GM12878 (cell line): ENCODE results near the gene SIRT2. TPM values are rescaled to one million over a fixed set of nuclear protein-coding genes. Genes with fewer than 3 reads are reported as not detected.

Experiments used
- ATAC-seq: fragments of 200-7000 bp; cut with Tn5 transposase; 3 replicates; pipeline ENCODE4 v1.9.1; 2020; ENCODE audit warnings: mild to moderate bottlenecking, moderate library complexity
- Bru-seq: library from RNA; stranded (reverse); fragments of 400-500 nt; gene quantifications from one replicate; lab custom pipeline; 2021; lab: Mats Ljungman, UMichigan
- BruChase-seq, 2 experiments: library from RNA; stranded (reverse); fragments of 400-500 nt; gene quantifications; one replicate each; lab custom pipeline; 2021; lab: Mats Ljungman, UMichigan
- BruUV-seq: library from RNA; stranded (reverse); fragments of 400-500 nt; replicated peaks from 2 replicates; lab custom pipeline; 2021; lab: Mats Ljungman, UMichigan
- CTCF ChIA-PET: fragments of 300-600 bp; sonication (Branson Sonifier 250); formaldehyde crosslinking; extraction: SDS; loops from one replicate; lab custom pipeline; 2021; ENCODE audit warnings: inconsistent platforms; lab: Yijun Ruan, JAX
- POLR2A ChIA-PET: fragments of 350-600 bp; formaldehyde crosslinking; extraction: SDS; loops from one replicate; lab custom pipeline; 2021; ENCODE audit warnings: inconsistent platforms; lab: Charles Lee
- RAD21 ChIA-PET: fragments of 300-600 bp; sonication (Branson Sonifier 250); formaldehyde crosslinking; loops from one replicate; lab custom pipeline; 2023; ENCODE audit warnings: antibody characterized with exemption; ENCODE audit not compliant: unreplicated experiment; lab: Charles Lee
- SMC1A ChIA-PET: fragments of 300-600 bp; sonication (Branson Sonifier 250); formaldehyde crosslinking; loops from one replicate; lab custom pipeline; 2023; ENCODE audit not compliant: unreplicated experiment, uncharacterized antibody; lab: Charles Lee
- DNase-seq: peaks from one replicate; pipeline ENCODE4 v3.0.0-alpha.2; 2011; ENCODE audit warnings: low read depth, low spot score
- FAIRE-seq: peaks from 3 replicates; lab custom pipeline; 2011; peaks lifted over from hg19 to GRCh38; lab: Jason Lieb, UNC
- H2AFZ ChIP-seq: 2 replicates; pipeline ENCODE4 v1.6.0; 2011; ENCODE audit warnings: low read depth, low read length, control low read depth; ENCODE audit not compliant: control insufficient read depth
- H3K27ac ChIP-seq: 2 replicates; pipeline ENCODE4 v1.5.1; 2011; ENCODE audit warnings: control low read depth; ENCODE audit not compliant: control insufficient read depth, insufficient read depth
- H3K27me3 ChIP-seq, 2 experiments: replicated peaks in 1 of 2; 2 replicates each; pipeline versions ENCODE4 v1.6.0 to v1.6.1; 2011; ENCODE audit warnings: low read length in 1 of 2; ENCODE audit not compliant: control insufficient read depth in 2 of 2, insufficient read depth in 2 of 2
- H3K36me3 ChIP-seq, 2 experiments: 2 replicates each; pipeline ENCODE4 v1.5.1; 2011; ENCODE audit warnings: low read length in 1 of 2; ENCODE audit not compliant: control insufficient read depth in 2 of 2, insufficient read depth in 2 of 2
- H3K4me1 ChIP-seq: 2 replicates; pipeline ENCODE4 v1.6.1; 2011; ENCODE audit warnings: mild to moderate bottlenecking, low read length, moderate library complexity, mixed read lengths; ENCODE audit not compliant: control insufficient read depth, insufficient read depth
- H3K4me2 ChIP-seq: 2 replicates; pipeline ENCODE4 v1.6.0; 2011; ENCODE audit warnings: control low read depth; ENCODE audit not compliant: control insufficient read depth, insufficient read depth
- H3K4me3 ChIP-seq: fragments of 200-600 bp; sonication (generic); 2 replicates; pipeline ENCODE4 v1.5.1; 2016
- H3K79me2 ChIP-seq: 2 replicates; pipeline ENCODE4 v1.6.0; 2011; ENCODE audit warnings: low read length; ENCODE audit not compliant: control insufficient read depth, insufficient read depth
- H3K9ac ChIP-seq: 2 replicates; pipeline ENCODE4 v1.8.0; 2011; ENCODE audit warnings: low read length, control low read depth, mixed read lengths; ENCODE audit not compliant: control insufficient read depth, insufficient read depth
- H3K9me3 ChIP-seq: replicated peaks from 3 replicates; pipeline ENCODE4 v1.5.1; 2011; ENCODE audit warnings: mild to moderate bottlenecking, low read length; ENCODE audit not compliant: control insufficient read depth, insufficient read depth
- H4K20me1 ChIP-seq: 2 replicates; pipeline ENCODE4 v1.6.0; 2011; ENCODE audit not compliant: control insufficient read depth, insufficient read depth
- BHLHE40 ChIP-seq, 2 experiments: fragments of 450-650 bp in 1 of 2; IDR thresholded peaks; 2 replicates each; pipeline ENCODE4 v1.6.1; 2011 to 2017; ENCODE audit warnings: low read depth in 2 of 2, borderline replicate concordance in 1 of 2, improper control_type of control experiment in 1 of 2, low read length in 1 of 2, mild to moderate bottlenecking in 1 of 2
- CHD2 ChIP-seq: IDR thresholded peaks from 2 replicates; pipeline ENCODE4 v1.6.1; 2011; ENCODE audit warnings: low read depth, low read length, improper control_type of control experiment, borderline replicate concordance
- E2F4 ChIP-seq: IDR thresholded peaks from 2 replicates; pipeline ENCODE4 v1.6.1; 2012; ENCODE audit warnings: low read depth, low read length, improper control_type of control experiment
- ESRRA ChIP-seq: IDR thresholded peaks from 2 replicates; pipeline ENCODE4 v1.6.1; 2012; ENCODE audit warnings: mild to moderate bottlenecking, low read length, improper control_type of control experiment
- MEF2A ChIP-seq: IDR thresholded peaks from 2 replicates; pipeline ENCODE4 v1.6.1; 2011; ENCODE audit warnings: low read depth, mild to moderate bottlenecking, low read length, moderate library complexity; ENCODE audit not compliant: insufficient read depth
- MTA3 ChIP-seq: IDR thresholded peaks from 2 replicates; pipeline ENCODE4 v1.6.1; 2012; ENCODE audit warnings: low read length, inconsistent platforms, borderline replicate concordance
- PML ChIP-seq: IDR thresholded peaks from 2 replicates; pipeline ENCODE4 v1.6.1; 2012; ENCODE audit warnings: low read length, inconsistent platforms
- POLR2AphosphoS2 ChIP-seq: IDR thresholded peaks from 2 replicates; pipeline ENCODE4 v1.6.1; 2011; ENCODE audit warnings: low read depth, mild to moderate bottlenecking, low read length, improper control_type of control experiment, moderate library complexity
- RBBP5 ChIP-seq: fragments of 200-600 bp; sonication (generic); conservative IDR thresholded peaks from 2 replicates; pipeline ENCODE4 v1.6.1; 2016
- RELB ChIP-seq: fragments of 450-650 bp; IDR thresholded peaks from 2 replicates; pipeline ENCODE4 v1.6.1; 2017; ENCODE audit warnings: low read depth, mild to moderate bottlenecking, moderate library complexity
- SMAD1 ChIP-seq: fragments of 450-650 bp; IDR thresholded peaks from 2 replicates; pipeline ENCODE4 v1.6.1; 2018; ENCODE audit warnings: mild to moderate bottlenecking, low read depth; ENCODE audit not compliant: partially characterized antibody
- ZNF24 ChIP-seq: fragments of 450-650 bp; IDR thresholded peaks from 2 replicates; pipeline ENCODE4 v1.6.1; 2017; ENCODE audit warnings: antibody characterized with exemption, mild to moderate bottlenecking
- ZNF622 ChIP-seq: fragments of 450-650 bp; IDR thresholded peaks from 2 replicates; pipeline ENCODE4 v1.6.1; 2017; ENCODE audit warnings: mild to moderate bottlenecking, inconsistent platforms
- WGBS: methylation state at CpG from one replicate; pipeline ENCODE4 v1.1.6; 2016; ENCODE audit warnings: low lambda C conversion rate; ENCODE audit not compliant: insufficient replicate concordance, insufficient coverage; ENCODE audit errors: missing lambda C conversion rate; 5-methylcytosine and 5-hydroxymethylcytosine counted together
- in situ Hi-C: fragments of 300-500 bp; cut with MboI; formaldehyde crosslinking; loops from 9 replicates; pipeline ENCODE4 v1.14.3; 2018; ENCODE audit warnings: mixed read lengths
- intact Hi-C: fragments of 100-400 bp; cut with micrococcal nuclease; formaldehyde crosslinking; loops from one replicate; pipeline ENCODE4 v1.14.2; 2022; ENCODE audit not compliant: unreplicated experiment
- long read RNA-seq, 2 experiments: library from polyadenylated mRNA; unstranded; transcript quantifications; one replicate each; pipeline ENCODE4 v2.0.0, GENCODE V29; 2019 to 2020
- polyA minus RNA-seq, 3 experiments: library from RNA; depleted of rRNA, polyadenylated mRNA; stranded (reverse); fragments of >200 nt; gene quantifications; 2 replicates each; pipeline ENCODE4 v1.2.3, GENCODE V29; 2011
- polyA plus RNA-seq, 11 experiments: library from polyadenylated mRNA; depleted of rRNA in 4 of 11; unstranded in 6 of 11; stranded (reverse) in 5 of 11; fragments of >200 nt; fragmentation: Nextera tagmentation in 4 of 11; fragmentation: Illumina TruSeq in 1 of 11; extraction: Ambion mirVana in 4 of 11; extraction: Trizol in 1 of 11; gene quantifications; 1 replicate in 1 of 11; 2 replicates in 10 of 11; pipeline versions ENCODE4 v1.2.1 to v1.2.3, GENCODE V29; 2011 to 2016; ENCODE audit warnings: inconsistent platforms in 2 of 11, missing spikeins in 2 of 11, low read depth in 1 of 11
- total RNA-seq, 4 experiments: library from RNA; depleted of rRNA in 3 of 4; stranded (reverse); fragments of >200 nt in 3 of 4; fragmentation: Illumina TruSeq in 1 of 4; extraction: Trizol in 1 of 4; gene quantifications; 2 replicates each; pipeline versions ENCODE4 v1.2.1 to v1.2.3, GENCODE V29; 2013 to 2021

The SIRT2 gene
- 29.3 and 37.0 TPM in 2 replicates for total RNA-seq (2013; cell fraction: nucleolus; rRNA removed)
- total RNA-seq (2014; rRNA removed), result 27.6 and 29.5 TPM in 2 replicates
- 14.6 and 15.9 TPM in 2 replicates for total RNA-seq (2014; rRNA removed; fragmentation: Illumina TruSeq; extraction: Trizol)
- total RNA-seq (2021), result 22.4 and 22.9 TPM in 2 replicates
- polyA plus RNA-seq (2011; ENCODE audit: low read depth), result 12.6 TPM
- polyA plus RNA-seq (2011; rRNA removed), result 16.5 and 38.7 TPM in 2 replicates
- 38.0 and 39.8 TPM in 2 replicates for polyA plus RNA-seq (2011; cell fraction: cytosol; rRNA removed)
- 63.6 and 64.7 TPM in 2 replicates for polyA plus RNA-seq (2011; cell fraction: nucleus; rRNA removed)
- 24.6 and 26.6 TPM in 2 replicates for polyA plus RNA-seq (2012)
- 16.3 and 25.4 TPM in 2 replicates for polyA plus RNA-seq (2014; fragmentation: Illumina TruSeq; extraction: Trizol)
- polyA plus RNA-seq (2014; fragmentation: Nextera tagmentation; extraction: Ambion mirVana), result 1 to 10 TPM; 1.4 to 5.1 TPM
- 21.4 and 25.5 TPM in 2 replicates for polyA plus RNA-seq (2014; rRNA removed)
- 10 to 100 TPM; 25.6 to 27.5 TPM for polyA plus RNA-seq (2016; fragmentation: Nextera tagmentation; extraction: Ambion mirVana)
- 19.3 and 27.0 TPM in 2 replicates for polyA minus RNA-seq (2011; rRNA and poly(A)+ RNA removed)
- polyA minus RNA-seq (2011; cell fraction: cytosol; rRNA and poly(A)+ RNA removed), result 7.1 and 10.3 TPM in 2 replicates
- 14.6 and 19.6 TPM in 2 replicates for polyA minus RNA-seq (2011; cell fraction: nucleus; rRNA and poly(A)+ RNA removed)
- Bru-seq, nascent RNA, result percentile 62 among the genes with signal in this experiment
- BruChase-seq, experiment 1, labeled RNA remaining after a 6-hour chase, result percentile 82 among the genes with signal in this experiment
- BruChase-seq, experiment 2, labeled RNA remaining after a 2-hour chase, result percentile 78 among the genes with signal in this experiment
- long read RNA-seq, experiment 1, transcript SIRT2-204 (15 exons, 2,062 nt), result major isoform, 28 of 47 reads
- long read RNA-seq, experiment 1, transcript SIRT2-201 (16 exons, 2,070 nt), result minor isoform, 13 of 47 reads
- long read RNA-seq, experiment 1, partial matches to known transcripts, result 1 of 47 reads
- long read RNA-seq, experiment 1, other reads (novel, unspliced or antisense), result 5 of 47 reads
- long read RNA-seq, experiment 2, partial matches to known transcripts, result 0 of 4 reads
- long read RNA-seq, experiment 2, other reads (novel, unspliced or antisense), result 4 of 4 reads

GRCh38 chr19:38899447-38900201, at the start of gene SIRT2, which contains the start of gene NFKBIB:
SIRT2 (minus strand) TSS chr19:38899618; CDS start chr19:38899521, 97 bp downstream.
NFKBIB (plus strand) TSS chr19:38899969; CDS start chr19:38900033, 64 bp downstream.
- Histone ChIP-seq H2AFZ (peak within 1 kb of the TSS; percentile 93), H3K27me3 (no peaks in the 10 kb centered on the region), H3K36me3 (peaks cover 1 to 3% of the 10 kb centered on the region in 2 experiments; a peak in 2 of 4 replicates), H3K9ac (peak within 1 kb of the TSS; percentile 78), H3K4me1 (peaks cover 5% of the 10 kb centered on the region), H3K9me3 (no peaks in the 10 kb centered on the region; the same call in 2 of the 3 replicates), H3K27ac (peak within 1 kb of the TSS; percentile 75), H3K4me2 (peak within 1 kb of the TSS; percentile 98), H3K4me3 (peak within 1 kb of the TSS; percentile 90), H3K79me2 (peaks cover 22% of the 10 kb centered on the region), H4K20me1 (no peaks in the 10 kb centered on the region)
- peak; percentile 99 for DNase-seq
- RAD21 ChIA-PET, result interaction anchor here (0.6 to 2.4 kb wide), 9 partner anchors 22 to 496 kb away, joined by 3 to 20 read pairs (median 4); partner anchors contain the start of genes ECH1, FAM98C, MRPS12 and RINL
- peak; percentile 96 for ATAC-seq
- no TSS peak for BruUV-seq
- SMC1A ChIA-PET, result interaction anchor here (0.6 to 1.9 kb wide), 6 partner anchors 23 to 998 kb away, joined by 3 to 18 read pairs (median 5); partner anchors contain the start of genes ECH1, MRPS12 and SARS2
- in situ Hi-C loops, result no loop called here
- CTCF ChIA-PET, result interaction anchor here (0.7 to 3.7 kb wide), 10 partner anchors 12 to 633 kb away, joined by 3 to 50 read pairs (median 4); partner anchors contain the start of genes ECH1, EID2B, FAM98C and MRPS12
- POLR2A ChIA-PET, result interaction anchor here (0.6 to 2.0 kb wide), 11 partner anchors 21 to 525 kb away, joined by 3 to 10 read pairs (median 5); partner anchors contain the start of genes ECH1, EIF3K, HNRNPL and MAP4K1
- WGBS, result under 1% methylated on average over 61 of the region's 64 CpGs
- intact Hi-C loops, result loop anchor here (1.0 to 2.0 kb wide), 2 partner anchors 21 to 49 kb away; partner anchors contain the start of gene RINL
- FAIRE-seq, result peak; percentile 98
- TF ChIP-seq CHD2 (peak; percentile 91), MEF2A (no peak), SMAD1 (no peak), PML (no peak; the same call in 1 of the 2 replicates), E2F4 (peak; percentile 46; the same call in 1 of the 2 replicates), RELB (peak; percentile 90), MTA3 (no peak), RBBP5 (no peak), ESRRA (peak; percentile 40; the same call in 1 of the 2 replicates), ZNF24 (no peak), ZNF622 (no peak), POLR2AphosphoS2 (0 out of 2 replicates have a peak, but pooled peaks have one; percentile 37), BHLHE40 (IDR thresholded peaks at IDR 0.05; ENCODE audit: borderline replicate concordance in 1 of 2, low read depth in 2 of 2, low read length in 1 of 2) (peak; percentile 77 to 92)
